NCI-H1694 (cell line): ENCODE results near the gene ZNF555.
"Not testable (repeated sequence)": the region's sequence is repeated elsewhere in the genome, so short reads cannot be mapped to it uniquely, and the experiment has no call there.

Experiments used
- DNase-seq: peaks from one replicate; lab custom pipeline; 2025; lab: John Stamatoyannopoulos, UW

Gene ZNF555

GRCh38 chr19:2867025-2867991 is 26.0 kb downstream of the ZNF555 start, which contains the start of gene ZNF556:
TSS of gene ZNF556 (plus strand) at chr19:2867335. CDS start at chr19:2867422, 87 bp downstream.
- no peak for DNase-seq

GRCh38 chr19:2869618-2870017 is 28.3 kb downstream of the ZNF555 start:
- DNase-seq, result no peak

- not testable (repeated sequence) for DNase-seq
These were observed 30.9 kb downstream of the ZNF555 start for GRCh38 chr19:2872175-2872574.

- no peak for DNase-seq
These were observed 36.4 kb downstream of the ZNF555 start for GRCh38 chr19:2877398-2878331.

GRCh38 chr19:2883686-2884439 is 42.6 kb downstream of the ZNF555 start:
- no peak for DNase-seq

GRCh38 chr19:2885736-2886135 is 44.5 kb downstream of the ZNF555 start:
- DNase-seq, result no peak

GRCh38 chr19:2887391-2887914 is 46.2 kb downstream of the ZNF555 start:
- peak; percentile 62 for DNase-seq

GRCh38 chr19:2888731-2889224 is 47.5 kb downstream of the ZNF555 start:
- no peak for DNase-seq

GRCh38 chr19:2890531-2890930 is 49.3 kb downstream of the ZNF555 start:
- not testable (repeated sequence) for DNase-seq

- DNase-seq, result no peak
These were observed 55.4 kb downstream of the ZNF555 start for GRCh38 chr19:2896694-2897093.

GRCh38 chr19:2900296-2901252 is 59.3 kb downstream of the ZNF555 start, which contains the start of gene ZNF57:
TSS of gene ZNF57 (plus strand) at chr19:2900928. CDS start at chr19:2901046, 118 bp downstream.
- DNase-seq, result peak; percentile 61

GRCh38 chr19:2902590-2903218 is 61.4 kb downstream of the ZNF555 start:
- DNase-seq, result no peak

GRCh38 chr19:2903326-2903725 is 62.1 kb downstream of the ZNF555 start:
- not testable (repeated sequence) for DNase-seq

- DNase-seq, result no peak
These were observed 64.7 kb downstream of the ZNF555 start for GRCh38 chr19:2905918-2906519.

- DNase-seq, result no peak
These were observed 65.4 kb downstream of the ZNF555 start for GRCh38 chr19:2906631-2907195.
